Heart right ventricle (tissue), 16 donors: ENCODE results near the gene CCR6. TPM values are rescaled to one million over a fixed set of nuclear protein-coding genes. Genes with fewer than 3 reads are reported as not detected.
A peak's percentile ranks its signal among the peaks of the same experiment; 100 is the strongest.

Source experiments
- ATAC-seq, 8 donors: fragments of 200-7000 bp; cut with Tn5 transposase; one replicate each; pipeline ENCODE4 v1.9.1; 2020; ENCODE audit warnings: mild to moderate bottlenecking in 8 of 8, moderate library complexity in 8 of 8, moderate number of reproducible peaks in 1 of 8
- DNase-seq, 2 donors: peaks; one replicate each; pipeline ENCODE4 v3.0.0-alpha.2; 2020
- H3K27ac ChIP-seq, 10 donors: fragments of 200-600 bp; sonication (generic) in 2 of 10; one replicate each; pipeline versions ENCODE4 v1.5.0 to v1.8.0; 2020 to 2022; ENCODE audit warnings: mild to moderate bottlenecking in 3 of 10
- H3K27me3 ChIP-seq, 7 donors: fragments of 200-600 bp; one replicate each; pipeline ENCODE4 v1.8.0; 2021 to 2022; ENCODE audit warnings: mild to moderate bottlenecking in 2 of 7
- H3K36me3 ChIP-seq, 9 donors: fragments of 200-600 bp; sonication (generic) in 1 of 9; one replicate each; pipeline versions ENCODE4 v1.5.0 to v1.8.0; 2020 to 2022; ENCODE audit warnings: mild to moderate bottlenecking in 2 of 9
- H3K4me1 ChIP-seq, 9 donors: fragments of 200-600 bp; sonication (generic) in 1 of 9; one replicate each; pipeline versions ENCODE4 v1.5.0 to v1.8.0; 2020 to 2022; ENCODE audit warnings: mild to moderate bottlenecking in 4 of 9
- H3K4me3 ChIP-seq, 10 donors: fragments of 200-600 bp; sonication (generic) in 2 of 10; one replicate each; pipeline versions ENCODE4 v1.5.0 to v1.8.0; 2020 to 2022; ENCODE audit warnings: mild to moderate bottlenecking in 7 of 10, moderate library complexity in 2 of 10
- H3K9me3 ChIP-seq, 11 donors: fragments of 200-600 bp in 10 of 11; sonication (generic) in 2 of 11; one replicate each; pipeline versions ENCODE4 v1.5.0 to v1.8.0; 2013 to 2022; ENCODE audit warnings: mild to moderate bottlenecking in 2 of 11, control low read depth in 1 of 11, moderate library complexity in 1 of 11
- WGBS, 2 donors: extraction: QIAGEN DNeasy Blood & Tissue Kit; methylation state at CpG; one replicate each; pipeline ENCODE4 v1.1.7; 2013; ENCODE audit warnings: inconsistent platforms in 1 of 2; 5-methylcytosine and 5-hydroxymethylcytosine counted together
- intact Hi-C, 10 donors: fragments of 100-400 bp; cut with DNase I; formaldehyde crosslinking; loops; one replicate each; pipeline versions ENCODE4 v1.11.1 to v1.14.2; 2022
- polyA plus RNA-seq, 2 donors: library from polyadenylated mRNA; stranded (reverse); fragments of 200-250 nt; gene quantifications; one replicate each; pipeline ENCODE4 v1.2.3, GENCODE V29; 2013
- total RNA-seq, 10 donors: library from RNA; stranded (reverse); fragmentation: NEBNext Ultra II Directional in 3 of 10; extraction: Animal tissue kit (Norgen Biotek cat#: 25700) in 3 of 10; gene quantifications; one replicate each; pipeline versions ENCODE4 v1.2.1 to v1.2.4, GENCODE V29; 2021 to 2023
- TF ChIP-seq, protein P1 (sequence below), 9 donors: fragments of 200-600 bp; sonication (generic) in 2 of 9; IDR thresholded peaks; one replicate each; pipeline versions ENCODE4 v1.5.0 to v1.8.0; 2021 to 2022; ENCODE audit warnings: antibody characterized with exemption in 9 of 9, mild to moderate bottlenecking in 5 of 9, moderate library complexity in 1 of 9
- donor health status: Arrhythmogenic right ventricular cardiomyopathy.
- donor health status: ischemic (EF 13 %, LVEDD 7.1; RV severe dilation, severe dysfunction).
- donor health status: healthy with polysubstance abuse.
- donor health status: DM: no; HTN: yes; CAD: no.
- donor health status: DM: no; HTN: no; CAD: no.
- donor health status: ischemic (EF 25% LVEDD 6.9; RV normal size, moderate dysfunction).
- donor health status: ischemic (EF 25% LVEDD 5.7; RV mildly dilated, moderate dysfunction).
- donor health status: healthy.
- donor health status: DM: yes; HTN: yes; CAD: no.
- donor health status: Ischemic cardiomyopathy.
- donor health status: ischemic (EF 35%, LVEDD 5.7; RV mildly dilated, moderate dysfunction).
- donor health status: nonischemic (EF 11% LVEDD 7.7; RV severe dilation, severe dysfunction).
- donor health status: DM: yes; HTN: yes; CAD: no.
- donor health status: PGD.
- donor health status: ischemic (EF 29% LVEDD 5.4; RV normal size, mild dysfunction).
- donor health status: nonischemic (EF 23%, LVEDD 6.1; RV moderate dilation, normal function).

Gene CCR6
- total and polyA plus RNA-seq, 12 donors, result 0.13 to 0.37 (median 0.16) TPM; not detected in 9

DNA sequence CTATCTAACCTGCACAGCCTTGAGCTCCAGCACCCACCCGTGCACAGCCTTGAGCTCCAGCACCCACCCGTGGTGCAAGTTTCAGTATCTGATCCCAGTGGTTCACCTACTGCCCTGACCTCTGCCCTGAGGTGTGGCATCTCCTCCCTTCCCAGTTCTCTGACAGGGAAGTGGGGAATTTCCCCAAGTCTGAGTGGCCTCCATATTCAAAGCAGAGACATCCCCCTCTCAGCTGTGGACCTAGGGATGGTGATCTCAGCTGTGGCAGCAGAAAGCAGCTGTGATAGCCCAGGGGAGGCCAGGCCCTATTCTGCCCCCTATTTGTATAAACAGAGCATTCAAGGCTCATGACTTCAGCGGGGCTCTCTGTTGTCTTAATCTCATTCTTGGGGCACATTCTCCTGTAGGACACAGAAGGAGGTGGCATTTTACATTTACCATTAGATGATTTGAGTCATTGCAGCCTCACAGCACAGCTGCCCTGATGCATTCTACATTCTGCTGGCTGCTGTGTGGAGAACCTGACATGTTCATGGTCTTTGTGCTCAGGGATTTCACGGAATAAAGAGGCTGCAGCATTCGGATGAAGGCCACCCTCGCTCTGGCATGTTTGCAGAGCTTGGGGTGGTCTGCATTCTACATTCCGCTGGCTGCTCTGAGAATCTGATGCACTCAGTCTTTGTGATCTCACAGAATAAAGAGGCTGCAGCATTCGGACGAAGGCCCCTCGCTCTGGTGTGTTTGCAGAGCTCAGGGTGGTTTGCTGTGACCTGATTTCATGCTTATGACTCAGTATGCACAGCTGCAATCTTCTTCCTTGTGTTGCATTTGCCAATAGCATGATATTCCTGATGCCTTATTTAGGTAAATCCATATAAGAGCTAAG is 17.9 kb downstream of the CCR6 start:
- TF ChIP-seq, protein P1, sequence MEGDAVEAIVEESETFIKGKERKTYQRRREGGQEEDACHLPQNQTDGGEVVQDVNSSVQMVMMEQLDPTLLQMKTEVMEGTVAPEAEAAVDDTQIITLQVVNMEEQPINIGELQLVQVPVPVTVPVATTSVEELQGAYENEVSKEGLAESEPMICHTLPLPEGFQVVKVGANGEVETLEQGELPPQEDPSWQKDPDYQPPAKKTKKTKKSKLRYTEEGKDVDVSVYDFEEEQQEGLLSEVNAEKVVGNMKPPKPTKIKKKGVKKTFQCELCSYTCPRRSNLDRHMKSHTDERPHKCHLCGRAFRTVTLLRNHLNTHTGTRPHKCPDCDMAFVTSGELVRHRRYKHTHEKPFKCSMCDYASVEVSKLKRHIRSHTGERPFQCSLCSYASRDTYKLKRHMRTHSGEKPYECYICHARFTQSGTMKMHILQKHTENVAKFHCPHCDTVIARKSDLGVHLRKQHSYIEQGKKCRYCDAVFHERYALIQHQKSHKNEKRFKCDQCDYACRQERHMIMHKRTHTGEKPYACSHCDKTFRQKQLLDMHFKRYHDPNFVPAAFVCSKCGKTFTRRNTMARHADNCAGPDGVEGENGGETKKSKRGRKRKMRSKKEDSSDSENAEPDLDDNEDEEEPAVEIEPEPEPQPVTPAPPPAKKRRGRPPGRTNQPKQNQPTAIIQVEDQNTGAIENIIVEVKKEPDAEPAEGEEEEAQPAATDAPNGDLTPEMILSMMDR (IDR thresholded peaks at IDR 0.05), result no peak
- no peaks in the 10 kb centered on the region for H3K36me3 ChIP-seq
- H3K27ac ChIP-seq, result no peak overlapping the region
- 67 to 73% methylated on average over 10 of the region's 10 CpGs for WGBS, 2 donors
- peaks cover 0 to 65% (median 46%) of the 10 kb centered on the region in 7 donors for H3K27me3 ChIP-seq
- intact Hi-C loops, result loop anchor here (5.0 to 10.0 kb wide), 6 partner anchors 144 to 366 kb away; partner anchors contain the start of gene CEP43 (in 7 of the 10)
- peaks cover 0 to 5% (median 0%) of the 10 kb centered on the region in 9 donors for H3K4me1 ChIP-seq
- no peak overlapping the region for H3K4me3 ChIP-seq
- ATAC-seq, result no peak
- H3K9me3 ChIP-seq, result no peaks in the 10 kb centered on the region
- no peak for DNase-seq

GRCh38 chr6:167141667-167142432 is 19.0 kb downstream of the CCR6 start:
- no peaks in the 10 kb centered on the region for H3K9me3 ChIP-seq
- no peaks in the 10 kb centered on the region for H3K36me3 ChIP-seq
- H3K27ac ChIP-seq, result no peak overlapping the region
- intact Hi-C loops, result loop anchor here (1.0 to 10.0 kb wide), 9 partner anchors 145 to 367 kb away; partner anchors contain the start of gene CEP43 (in 7 of the 10)
- no peak overlapping the region for H3K4me3 ChIP-seq
- DNase-seq (peak; percentile 18 to 56), ATAC-seq (peak; percentile 71 to 91 (median 86))
- TF ChIP-seq, protein P1 (IDR thresholded peaks at IDR 0.05), result peak; percentile 50 to 82 (median 76)
- WGBS, 2 donors, result 45 to 47% methylated on average over 18 of the region's 18 CpGs
- H3K4me1 ChIP-seq, result peaks cover 0 to 5% (median 0%) of the 10 kb centered on the region in 9 donors
- peaks cover 0 to 69% (median 54%) of the 10 kb centered on the region in 7 donors for H3K27me3 ChIP-seq

DNA sequence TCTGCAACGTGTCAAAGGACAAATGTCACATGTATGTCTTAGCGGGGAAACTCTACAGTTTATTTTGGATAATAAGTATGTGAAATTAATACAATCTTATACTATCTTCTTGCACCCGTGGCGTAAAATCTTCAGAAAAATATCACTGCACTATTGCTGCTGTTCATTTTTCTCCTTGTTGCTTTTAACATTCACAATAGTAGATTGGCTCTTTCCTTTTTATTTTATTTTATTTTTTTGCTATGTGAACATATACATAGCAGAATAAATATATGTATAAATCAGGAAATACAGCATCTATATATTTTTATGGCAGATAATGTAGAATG is 19.5 kb downstream of the CCR6 start:
- DNase-seq (no peak), ATAC-seq (no peak)
- Histone ChIP-seq H3K4me1 (peaks cover 0 to 7% (median 0%) of the 10 kb centered on the region in 9 donors), H3K27me3 (peaks cover 0 to 73% (median 59%) of the 10 kb centered on the region in 7 donors), H3K36me3 (no peaks in the 10 kb centered on the region), H3K27ac (no peak overlapping the region), H3K9me3 (no peaks in the 10 kb centered on the region), H3K4me3 (no peak overlapping the region)
- 38 to 44% methylated on average over 4 of the region's 4 CpGs for WGBS, 2 donors
- intact Hi-C loops, result loop anchor here (1.0 to 10.0 kb wide), 9 partner anchors 145 to 368 kb away; partner anchors contain the start of gene CEP43 (in 7 of the 10)
- TF ChIP-seq, protein P1 (IDR thresholded peaks at IDR 0.05), result peak in 2 of 9 donors; percentile 2 to 4

DNA sequence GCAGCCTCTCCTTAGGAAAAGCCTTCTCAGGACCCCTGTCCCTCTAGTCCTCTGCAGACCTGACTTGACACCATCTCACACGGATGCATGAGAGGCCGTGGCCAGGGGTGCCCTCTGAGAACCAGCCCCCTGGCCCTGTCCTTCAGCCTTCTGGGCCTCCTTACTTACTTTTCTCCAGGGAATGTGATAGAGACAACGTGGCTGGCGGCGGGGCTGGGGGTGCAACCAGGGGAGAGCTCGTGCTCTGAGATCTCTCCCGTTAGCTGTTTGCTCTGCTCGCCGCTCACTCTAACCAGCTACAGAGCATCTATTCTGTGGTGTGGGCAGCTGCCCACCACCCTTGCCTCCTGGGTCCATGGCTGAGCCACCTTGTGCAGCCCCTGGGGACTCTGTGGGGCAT is 20.1 kb downstream of the CCR6 start:
- Histone ChIP-seq H3K27me3 (peaks cover 0 to 79% (median 54%) of the 10 kb centered on the region in 7 donors), H3K4me1 (peaks cover 0 to 7% (median 0%) of the 10 kb centered on the region in 9 donors), H3K27ac (no peak overlapping the region), H3K9me3 (no peaks in the 10 kb centered on the region), H3K4me3 (no peak overlapping the region), H3K36me3 (no peaks in the 10 kb centered on the region)
- TF ChIP-seq, protein P1 (IDR thresholded peaks at IDR 0.05), result no peak
- intact Hi-C loops, result loop anchor here (2.0 to 10.0 kb wide), 8 partner anchors 146 to 368 kb away; partner anchors contain the start of gene CEP43 (in 7 of the 10)
- ATAC-seq (no peak), DNase-seq (no peak)
- WGBS, 2 donors, result 73 to 83% methylated on average over 9 of the region's 9 CpGs
